ENCODE measurements around the gene WAPL.

Gene WAPL

DNA sequence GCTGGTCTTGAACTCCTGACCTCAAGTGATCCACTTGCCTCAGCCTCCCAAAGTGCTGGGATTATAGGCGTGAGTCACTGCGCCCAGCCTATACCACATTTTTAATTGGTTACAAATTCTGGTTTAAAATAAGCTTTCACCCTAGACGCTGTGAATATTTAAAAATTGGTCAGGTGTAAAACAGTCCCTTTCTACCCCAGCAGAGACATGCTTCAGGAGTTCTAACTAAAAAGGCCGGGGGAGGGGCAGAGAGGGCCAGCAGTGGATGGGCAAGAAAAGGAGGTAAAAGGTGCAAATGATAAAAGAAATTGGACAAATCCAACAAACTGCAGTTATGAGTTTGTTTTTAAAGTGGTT lies 70.0 kb downstream of the WAPL start:
- no peak for DNase-seq (ENCODE audit: low spot score)

DNA sequence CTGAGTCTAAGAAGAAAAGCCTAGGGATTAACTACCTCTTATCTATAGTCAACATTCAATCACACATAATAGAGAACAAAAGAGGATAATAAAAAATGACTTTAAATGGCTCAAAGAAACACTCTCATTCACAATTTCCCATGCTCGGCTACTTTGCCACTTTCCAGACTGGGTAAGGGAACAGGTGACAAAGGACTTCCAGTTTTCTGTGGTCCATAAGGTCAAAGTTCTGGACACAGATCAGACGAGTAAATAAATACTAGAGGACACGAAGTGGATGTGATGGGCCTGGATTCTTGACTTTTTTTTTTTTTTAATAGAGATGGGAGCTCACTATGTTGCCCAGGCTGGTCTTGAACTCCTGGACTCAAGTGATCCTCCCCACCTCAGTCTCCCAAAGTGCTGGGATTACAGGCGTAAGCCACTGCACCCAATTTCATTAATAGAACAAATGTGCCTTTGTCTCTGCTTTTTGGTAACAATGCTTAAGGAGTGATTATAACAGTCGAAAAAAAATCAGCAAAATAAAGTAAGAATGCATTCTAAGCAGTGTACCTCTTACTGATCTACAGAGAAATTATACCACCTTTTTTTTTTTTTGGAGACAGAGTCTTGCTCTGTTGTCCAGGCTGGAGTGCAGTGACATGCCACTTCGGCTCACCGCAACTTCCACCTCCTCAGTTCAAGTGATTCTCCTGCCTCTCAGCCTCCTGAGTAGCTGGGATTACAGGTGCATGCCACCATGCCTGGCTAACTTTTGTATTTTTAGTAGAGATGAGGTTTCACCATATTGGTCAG lies 70.6 kb downstream of the WAPL start:
- no peak for DNase-seq (ENCODE audit: low spot score)

DNA sequence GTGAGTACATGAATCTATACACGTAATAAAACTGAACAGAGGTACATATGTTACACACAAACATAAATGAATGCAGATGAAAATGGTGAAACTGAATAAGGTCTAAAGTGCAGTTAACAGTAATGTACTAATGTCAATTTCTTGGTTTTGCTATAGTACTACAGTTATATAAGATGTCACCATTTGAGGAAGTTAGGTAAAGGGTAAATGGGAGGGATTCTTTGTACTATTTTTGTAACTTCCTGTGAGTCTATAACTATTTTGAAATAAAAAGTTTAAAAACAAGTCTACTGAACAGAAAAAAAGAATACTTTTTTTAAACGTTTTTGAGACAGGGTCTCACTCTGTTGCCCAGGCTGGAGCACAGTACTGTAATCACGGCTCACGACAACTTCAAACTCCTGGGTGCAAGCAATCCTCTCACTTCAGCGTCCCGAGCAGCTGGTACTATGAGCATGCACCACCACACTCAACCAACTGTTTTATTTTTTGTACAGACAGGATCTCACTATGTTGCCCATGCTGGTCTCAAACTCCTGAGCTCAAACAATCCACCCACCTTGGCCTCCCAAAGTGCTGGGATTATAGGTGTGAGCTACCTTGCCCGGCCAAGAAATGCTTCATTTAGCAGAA lies 71.5 kb downstream of the WAPL start:
- DNase-seq (ENCODE audit: low spot score) = no peak

DNA sequence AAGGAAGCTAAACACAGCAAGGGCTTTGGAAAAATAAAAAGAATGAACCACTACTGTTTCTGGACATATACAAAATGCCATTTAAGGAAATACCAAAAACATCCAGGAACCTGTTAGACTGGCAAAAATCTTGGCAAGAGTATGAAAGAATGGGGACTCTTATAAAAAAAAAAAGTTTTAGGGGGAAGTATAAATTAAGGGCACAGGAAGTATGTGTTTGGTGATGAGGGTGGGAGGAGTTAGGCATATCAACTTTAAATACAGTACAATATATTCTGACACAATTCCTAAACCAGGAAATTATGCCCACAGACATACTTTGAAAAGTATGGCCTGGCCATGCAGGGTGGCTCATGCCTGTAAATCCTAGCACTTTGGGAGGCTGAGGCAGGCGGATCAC lies 74.2 kb downstream of the WAPL start:
- DNase-seq (ENCODE audit: low spot score) = no peak

DNA sequence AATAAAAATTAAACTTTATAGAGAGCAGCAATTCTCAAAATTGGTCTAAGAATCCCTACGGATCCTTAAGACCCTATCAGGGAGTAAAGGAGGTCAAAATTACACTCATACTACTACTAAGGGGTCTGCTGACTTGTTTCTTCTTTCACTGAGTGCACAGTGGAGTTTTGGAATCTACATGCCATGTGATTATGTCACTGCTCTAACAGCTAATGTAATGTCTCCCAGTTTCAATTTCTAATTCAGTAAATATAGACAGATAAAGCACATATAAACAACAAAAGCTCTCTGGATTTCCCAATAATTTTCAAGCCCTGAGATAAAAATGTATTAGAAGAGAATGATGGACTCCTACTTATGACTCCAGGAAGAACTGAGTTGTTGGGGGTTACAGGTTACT lies 74.6 kb downstream of the WAPL start:
- DNase-seq (ENCODE audit: low spot score) = no peak

DNA sequence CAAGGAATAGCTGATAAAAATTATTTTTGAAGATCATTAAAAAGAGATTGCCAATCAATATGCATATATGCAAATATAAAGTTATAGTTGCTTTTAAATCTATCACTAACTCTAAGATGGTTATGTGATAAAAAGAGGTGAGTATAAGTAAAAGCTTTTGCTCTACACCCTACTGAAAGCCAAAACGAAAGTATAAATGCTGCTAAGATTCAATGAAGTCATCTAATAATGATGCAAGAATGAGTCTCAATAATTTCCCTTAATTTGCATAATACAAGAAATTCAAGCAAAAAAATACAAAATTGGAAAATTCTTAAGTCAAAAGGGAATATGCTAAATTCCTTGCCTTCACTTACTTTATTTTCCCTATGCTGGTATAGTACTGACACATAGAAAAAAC lies 75.2 kb downstream of the WAPL start:
- no peak for DNase-seq (ENCODE audit: low spot score)

DNA sequence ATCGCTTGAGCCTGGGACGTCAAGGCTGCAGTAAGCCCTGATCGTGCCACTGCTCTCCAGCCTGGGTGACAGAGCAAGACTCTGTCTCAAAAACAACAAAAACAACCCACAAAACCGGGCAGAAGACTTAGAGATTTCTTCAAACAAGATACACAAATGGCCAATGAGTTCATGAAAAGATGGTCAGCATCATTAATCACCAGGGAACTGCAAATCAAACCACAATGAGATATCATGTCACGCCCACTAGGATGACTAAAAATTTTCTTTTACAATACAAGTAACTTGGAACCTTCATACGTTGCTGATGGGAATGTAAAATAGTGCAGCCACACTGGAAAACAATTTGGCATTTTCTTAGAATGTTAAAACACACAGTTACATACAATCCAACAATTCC lies 77.7 kb downstream of the WAPL start:
- DNase-seq (ENCODE audit: low spot score) = no peak

DNA sequence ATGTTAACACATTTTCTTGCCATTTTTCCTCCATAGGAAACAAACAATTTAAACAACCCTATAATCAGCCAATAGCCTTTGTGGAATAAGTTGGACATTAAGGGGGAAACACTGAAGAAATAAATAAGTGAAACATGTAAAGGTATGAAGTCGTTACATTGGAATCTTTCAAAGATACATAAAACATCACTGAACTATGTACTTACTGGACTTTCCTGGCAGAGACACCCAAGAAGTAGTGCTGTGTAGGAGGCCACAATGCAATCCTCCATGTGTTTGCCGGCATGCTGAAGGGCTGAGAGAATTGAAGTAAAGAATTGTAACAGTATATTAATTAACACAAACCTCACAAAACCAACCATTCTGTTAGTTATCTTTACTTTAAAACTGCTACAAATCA lies 78.5 kb downstream of the WAPL start:
- no peak for DNase-seq (ENCODE audit: low spot score)

DNA sequence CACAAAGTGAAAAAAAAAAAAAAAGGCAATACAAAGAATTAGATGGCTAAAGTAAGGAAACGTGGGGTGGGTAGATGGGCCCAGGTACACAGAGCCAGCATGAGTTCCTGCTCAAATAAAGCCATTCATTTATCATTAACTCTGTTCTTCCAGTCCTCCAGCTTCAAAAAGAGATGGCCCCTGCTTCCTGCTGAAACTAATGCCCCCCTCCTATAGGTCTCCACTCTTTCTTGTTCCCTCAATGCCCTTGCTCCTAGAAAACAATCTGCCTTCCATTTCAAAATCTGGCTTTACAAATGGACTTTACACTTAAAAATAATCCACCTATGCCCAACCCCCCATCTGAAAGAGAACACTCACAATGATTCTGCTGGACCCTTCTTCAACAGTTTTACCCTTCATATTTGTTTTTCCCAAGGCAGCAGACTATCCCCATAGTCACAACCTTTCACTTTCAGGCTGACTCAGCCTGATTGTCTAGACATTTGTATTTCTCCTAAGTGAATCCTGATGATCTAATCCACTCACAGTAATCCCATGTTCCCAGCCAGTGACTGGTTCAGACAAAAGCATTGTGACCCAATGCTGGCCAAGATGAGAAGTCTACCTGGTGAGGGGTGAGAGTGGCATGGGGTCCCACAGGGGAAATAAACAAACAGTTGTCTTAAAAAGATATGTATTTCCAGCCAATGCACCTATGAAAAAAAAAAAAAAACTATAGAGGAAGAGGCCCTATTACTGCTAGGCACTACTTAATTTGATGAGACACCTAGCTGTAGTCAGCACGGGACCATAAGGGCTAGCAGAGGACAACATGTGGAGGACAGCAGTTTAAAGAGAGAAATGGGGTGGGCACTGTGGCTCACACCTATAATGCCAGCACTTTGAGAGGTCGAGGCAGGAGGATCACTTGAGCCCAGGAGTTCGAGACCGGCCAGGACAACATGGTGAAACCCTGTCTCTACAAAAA lies 80.4 kb downstream of the WAPL start:
- no peak for DNase-seq (ENCODE audit: low spot score)

DNA sequence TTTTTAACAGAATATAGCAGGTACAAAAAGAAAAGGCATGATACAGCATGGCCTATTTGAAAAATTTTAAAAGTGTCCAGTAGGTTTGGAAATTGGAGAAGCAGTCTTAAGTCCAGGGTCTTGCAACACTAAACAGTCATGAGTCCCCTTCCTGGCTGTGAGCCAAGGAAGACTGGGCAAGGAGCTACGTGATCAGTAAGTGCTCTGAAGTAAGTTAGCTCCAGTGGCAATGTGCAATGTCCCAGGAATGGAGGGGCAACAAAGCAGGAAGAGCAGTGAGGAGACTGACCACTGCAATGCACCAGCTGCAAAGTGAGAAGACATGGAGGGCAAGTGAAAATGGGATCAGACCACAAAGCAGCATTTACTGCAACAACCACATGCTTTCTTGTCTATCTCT lies 82.0 kb downstream of the WAPL start:
- DNase-seq (ENCODE audit: low spot score) = no peak

DNA sequence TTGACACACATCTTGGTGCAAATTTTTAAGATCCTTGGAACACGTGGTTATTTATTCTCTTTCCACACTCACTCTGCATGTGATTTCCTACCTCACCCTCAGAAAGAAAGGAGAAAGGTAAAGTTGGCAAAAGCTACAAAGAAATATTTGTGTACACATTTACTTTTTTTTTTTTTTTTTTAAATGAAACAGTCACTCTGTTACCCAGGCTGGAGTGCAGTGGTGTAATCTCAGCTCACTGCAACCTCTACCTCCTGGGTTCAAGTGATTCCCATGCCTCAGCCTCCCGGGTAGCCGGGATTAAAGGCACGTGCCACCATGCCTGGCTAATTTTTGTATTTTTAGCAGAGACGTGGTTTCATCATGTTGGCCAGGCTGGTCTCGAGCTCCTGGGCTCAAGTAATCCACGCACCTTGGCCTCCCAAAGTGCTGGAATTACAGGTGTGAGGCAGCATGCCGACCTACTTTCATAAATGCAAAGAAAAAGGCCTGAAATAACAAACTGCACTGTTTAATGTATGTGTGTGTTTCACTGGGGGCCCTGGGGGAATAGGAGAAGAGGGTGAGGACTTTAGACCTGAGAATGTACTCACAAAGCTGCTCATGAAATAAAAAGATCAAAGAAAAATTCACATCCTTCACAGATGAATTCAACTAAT lies 83.4 kb downstream of the WAPL start:
- DNase-seq (ENCODE audit: low spot score) = no peak

DNA sequence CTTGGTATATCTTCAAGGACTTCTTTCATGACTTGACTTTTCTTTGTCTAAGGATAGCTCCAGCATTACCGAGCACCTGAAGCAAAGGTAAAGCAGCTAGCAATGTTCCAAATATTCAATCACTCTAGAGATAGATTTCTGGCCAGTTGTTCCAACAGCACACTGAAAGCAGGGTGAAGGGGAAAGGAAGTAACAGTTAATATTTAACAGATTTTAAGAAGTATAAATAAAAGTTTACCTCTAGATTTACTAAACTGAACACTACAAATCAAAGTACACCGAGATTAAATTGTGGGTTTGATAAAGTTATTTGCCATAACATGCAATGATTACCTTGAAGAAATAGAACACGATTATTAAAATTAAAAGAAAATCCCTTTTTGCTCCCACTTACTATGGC lies 84.1 kb downstream of the WAPL start:
- DNase-seq (ENCODE audit: low spot score) = no peak

DNA sequence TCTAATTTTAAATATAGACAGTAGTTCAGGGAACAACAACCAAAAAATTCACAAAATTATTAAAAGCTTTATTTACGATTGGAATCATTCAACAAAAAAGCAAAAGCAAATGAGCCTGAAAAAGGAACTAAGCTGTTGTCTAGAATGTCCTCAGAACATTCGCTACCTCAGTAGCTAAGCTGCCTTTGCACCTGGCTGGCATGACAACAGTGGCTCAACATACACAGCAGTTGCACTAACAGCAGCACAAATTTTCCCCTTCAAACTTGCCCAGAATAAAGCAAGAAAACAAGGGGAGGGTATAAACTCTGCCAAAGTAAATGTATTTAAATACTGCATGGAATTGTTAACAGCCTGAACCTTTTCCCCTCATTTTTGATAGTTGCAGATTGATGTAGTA lies 84.6 kb downstream of the WAPL start:
- no peak for DNase-seq (ENCODE audit: low spot score)

DNA sequence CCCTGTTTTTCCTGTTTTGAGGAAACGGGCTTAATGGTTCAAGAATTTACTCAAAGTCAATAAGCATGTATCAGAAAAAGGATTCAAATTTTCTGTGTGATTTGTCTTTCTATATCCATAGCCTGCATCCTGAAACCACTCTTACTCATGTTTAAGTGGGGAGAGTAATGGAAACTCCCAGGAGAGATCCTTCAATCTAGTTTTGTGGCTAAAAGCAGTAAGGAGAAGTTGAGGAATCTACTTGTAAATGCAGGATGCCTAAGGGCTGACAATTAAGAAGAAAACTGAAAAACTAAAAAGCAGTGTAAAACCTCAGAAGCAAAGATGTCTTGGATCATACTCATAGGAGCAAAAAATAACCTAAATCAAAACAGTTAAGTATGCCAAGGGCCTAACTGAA lies 86.9 kb downstream of the WAPL start:
- no peak for DNase-seq (ENCODE audit: low spot score)

DNA sequence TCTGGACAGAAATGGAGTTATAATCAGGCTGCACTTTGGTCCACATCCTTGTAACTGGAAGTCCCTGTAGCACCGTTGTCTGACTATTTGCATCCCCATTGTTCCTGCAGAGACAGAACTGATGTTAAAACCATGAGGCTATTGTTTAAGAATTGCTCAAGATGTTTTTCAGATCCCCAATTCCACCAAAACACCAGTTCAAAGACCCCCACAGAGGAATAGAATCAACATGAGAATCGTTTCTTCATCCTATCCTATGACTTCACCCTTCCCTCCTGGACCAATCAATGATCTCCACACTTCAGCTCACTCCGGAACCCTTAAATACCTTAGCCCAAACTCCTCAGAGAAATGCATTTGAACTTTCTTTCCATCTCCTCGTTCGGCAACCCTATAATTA lies 97.9 kb downstream of the WAPL start:
- DNase-seq (ENCODE audit: low spot score) = no peak

DNA sequence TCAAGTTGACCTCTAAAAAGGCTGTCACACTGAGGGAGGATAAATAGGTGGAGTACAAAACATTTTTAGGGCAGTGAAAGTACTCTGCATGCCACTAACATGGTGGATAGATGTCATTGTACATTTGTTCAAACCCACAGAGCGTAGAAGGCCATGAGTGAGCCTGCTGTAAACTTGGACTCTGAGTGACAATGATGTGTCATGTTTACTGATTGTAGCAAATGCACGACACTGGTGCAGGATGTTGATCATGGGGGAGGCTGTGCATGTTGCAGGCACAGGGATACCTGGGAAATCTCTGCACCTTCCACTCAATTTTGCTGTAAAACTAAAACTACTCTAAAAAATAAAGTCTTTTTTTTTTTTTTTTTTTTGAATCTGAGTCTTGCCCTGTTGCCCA lies 102.5 kb downstream of the WAPL start:
- DNase-seq (ENCODE audit: low spot score) = no peak

DNA sequence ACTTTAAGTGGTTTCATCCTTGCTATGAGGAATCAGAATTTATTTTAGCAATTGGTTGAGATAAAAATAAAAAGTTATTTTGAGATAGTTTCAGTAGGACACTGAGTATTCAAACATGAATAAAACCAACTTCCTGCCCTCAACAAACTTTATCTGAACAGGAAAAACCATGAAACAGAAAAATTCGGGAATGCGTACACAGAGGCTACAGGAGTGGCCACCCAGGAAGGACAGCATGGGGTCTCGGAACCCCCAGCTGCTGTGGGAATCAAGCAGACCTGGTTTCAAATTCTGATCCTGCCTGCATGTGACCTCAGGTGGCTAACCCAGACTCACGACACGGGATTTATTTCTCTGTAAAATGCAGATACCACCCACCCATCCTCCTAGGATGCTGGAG lies 106.0 kb downstream of the WAPL start:
- no peak for DNase-seq (ENCODE audit: low spot score)

DNA sequence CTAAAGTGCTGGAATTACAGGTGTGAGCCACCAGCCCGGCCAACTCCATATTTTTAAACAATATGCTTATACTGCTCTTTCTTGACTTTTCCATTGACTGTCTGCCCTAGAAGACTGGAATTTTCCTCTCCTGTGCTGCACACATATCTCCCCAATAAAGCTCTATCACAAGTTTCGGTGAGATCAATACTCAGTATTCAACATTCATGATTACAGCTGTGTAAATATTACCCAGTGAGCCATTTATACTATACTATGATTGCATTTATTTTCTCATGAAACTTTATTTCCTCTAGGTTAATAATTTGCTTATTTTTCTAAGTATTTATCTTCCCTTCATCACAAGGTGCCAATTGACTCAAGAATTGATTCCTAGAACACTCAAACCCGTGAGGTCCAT lies 106.5 kb downstream of the WAPL start:
- DNase-seq (ENCODE audit: low spot score) = no peak

DNA sequence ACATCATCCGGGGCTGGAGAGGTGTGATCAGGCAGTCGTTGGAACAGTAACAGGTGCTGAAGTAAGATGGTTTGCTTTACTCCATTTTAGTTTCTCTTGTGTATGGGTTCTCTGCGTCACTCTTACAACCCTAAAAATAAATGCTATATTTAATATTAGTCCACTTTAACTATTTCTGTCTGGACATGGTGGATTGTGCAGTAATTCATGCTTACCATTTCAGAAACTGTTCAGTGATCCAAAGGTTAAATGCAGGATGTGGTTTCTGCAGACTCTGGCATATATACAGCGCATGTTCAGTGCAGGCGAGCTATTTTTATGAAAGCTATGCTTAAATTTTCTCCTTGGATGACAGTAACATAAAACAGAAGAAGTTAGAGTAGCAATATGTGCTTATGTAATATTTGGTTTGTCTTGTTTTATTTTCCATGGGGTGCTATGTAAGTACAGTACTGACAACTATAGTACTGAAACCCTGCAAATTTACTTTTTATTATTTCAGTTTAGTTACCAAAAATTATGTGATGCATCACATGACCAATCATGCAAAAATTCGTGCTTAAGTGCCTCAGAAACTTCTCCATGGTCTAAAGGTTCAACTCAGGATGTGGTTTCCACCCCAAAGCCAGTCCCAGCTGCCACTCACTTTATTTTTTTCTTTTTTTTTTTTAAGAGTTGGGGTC lies 108.4 kb downstream of the WAPL start:
- DNase-seq (ENCODE audit: low spot score) = peak; percentile 39

DNA sequence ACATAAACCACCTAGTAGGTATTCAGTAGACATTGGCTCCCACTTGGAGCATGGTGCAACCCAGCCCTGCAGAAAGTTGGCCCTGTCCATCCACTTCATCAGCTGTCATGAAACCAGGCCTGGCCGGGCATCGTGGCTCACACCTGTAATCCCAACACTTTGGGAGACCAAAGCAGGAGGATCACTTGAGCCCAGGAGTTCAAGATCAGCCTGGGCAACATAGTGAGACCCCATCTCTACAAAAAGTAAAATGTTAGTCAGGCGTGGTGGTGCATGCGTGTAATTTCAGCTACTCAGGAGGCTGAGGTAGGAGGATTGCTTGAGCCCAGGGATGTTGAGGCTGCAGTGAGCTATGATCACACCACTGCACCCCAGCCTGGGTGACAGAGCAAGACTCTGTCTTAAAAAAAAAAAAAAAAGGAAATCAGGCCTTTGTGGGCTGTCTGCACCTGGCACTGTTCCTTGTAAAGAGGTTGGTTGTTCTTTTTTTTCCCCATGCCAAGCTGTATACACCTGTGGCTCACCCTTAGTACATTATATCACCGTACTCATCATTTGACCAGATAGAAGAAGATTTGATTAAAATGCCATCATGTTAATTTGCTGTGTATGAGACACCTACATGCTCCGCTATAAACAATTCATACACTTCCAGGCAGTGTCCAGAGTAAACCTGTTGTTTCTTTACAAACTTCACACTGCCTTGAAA lies 109.6 kb downstream of the WAPL start:
- no peak for DNase-seq (ENCODE audit: low spot score)

DNA sequence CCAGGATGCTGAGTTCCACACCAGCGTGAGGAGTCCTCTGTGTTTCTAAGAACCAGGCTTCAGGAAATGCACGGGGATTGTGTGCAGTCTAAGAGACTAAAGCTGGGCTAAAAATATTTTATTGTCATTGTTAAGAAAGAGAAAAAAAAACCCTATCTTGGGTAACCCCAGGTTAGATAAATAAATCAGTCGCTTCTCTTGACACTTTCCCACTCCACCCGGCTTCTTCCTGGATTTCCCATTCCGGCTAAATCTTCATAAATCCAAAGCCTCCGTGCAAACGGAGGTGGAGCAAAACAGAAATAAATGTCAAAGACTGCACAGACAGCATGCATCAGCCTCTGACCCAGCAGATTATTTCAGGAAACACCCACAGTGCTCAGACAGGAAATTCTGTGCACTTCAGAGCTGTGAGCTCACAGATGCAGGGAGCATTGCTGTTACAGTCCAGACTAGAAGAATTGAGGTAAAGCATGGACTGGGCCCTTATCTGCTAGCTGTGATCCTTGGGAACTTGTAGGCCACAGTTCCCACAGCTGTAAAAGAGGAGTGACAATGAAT lies 110.2 kb downstream of the WAPL start:
- DNase-seq (ENCODE audit: low spot score) = peak; percentile 53

All from CD4-positive, alpha-beta T cell treated with Interleukin-2 at 100 ng/mL for 4 hours (primary cell).